OCI-LY7 (cell line): ENCODE data around the gene OR5H15. TPM values are rescaled to one million over a fixed set of nuclear protein-coding genes. Genes with fewer than 3 reads are reported as not detected.
"Not testable (repeated sequence)": the region's sequence is repeated elsewhere in the genome, so short reads cannot be mapped to it uniquely, and the experiment has no call there.

Experiments used
- BruUV-seq: library from RNA; stranded (reverse); fragments of 400-500 nt; replicated peaks from 2 replicates; lab custom pipeline; 2021; lab: Mats Ljungman, UMichigan
- CTCF ChIA-PET: fragments of 300-600 bp; sonication (Branson Sonifier 250); formaldehyde crosslinking; loops from one replicate; lab custom pipeline; 2022; ENCODE audit warnings: antibody characterized with exemption; ENCODE audit not compliant: unreplicated experiment; lab: Charles Lee
- POLR2A ChIA-PET: fragments of 300-600 bp; sonication (Branson Sonifier 250); formaldehyde crosslinking; loops from one replicate; lab custom pipeline; 2022; ENCODE audit warnings: antibody characterized with exemption; lab: Charles Lee
- DNase-seq: peaks from one replicate; pipeline ENCODE4 v3.0.0-alpha.2; 2015; ENCODE audit warnings: low spot score
- H2AFZ ChIP-seq: fragments of 200-600 bp; sonication (generic), shearing (Covaris generic); 2 replicates; pipeline ENCODE4 v1.6.1; 2014; ENCODE audit warnings: mild to moderate bottlenecking, antibody characterized with exemption, low read length, moderate library complexity
- H3K27ac ChIP-seq: fragments of 200-600 bp; sonication (generic); 2 replicates; pipeline ENCODE4 v1.5.1; 2014; ENCODE audit warnings: mixed run types, low read depth, mild to moderate bottlenecking, moderate library complexity, low read length, inconsistent platforms; ENCODE audit not compliant: poor library complexity, severe bottlenecking
- H3K36me3 ChIP-seq: fragments of 200-600 bp; sonication (generic); 2 replicates; pipeline ENCODE4 v1.6.1; 2014; ENCODE audit warnings: mild to moderate bottlenecking, antibody characterized with exemption, low read length, moderate library complexity, mixed read lengths; ENCODE audit not compliant: insufficient read depth
- H3K4me1 ChIP-seq: fragments of 200-600 bp; sonication (generic); 2 replicates; pipeline ENCODE4 v1.5.1; 2014; ENCODE audit warnings: mild to moderate bottlenecking, low read length; ENCODE audit not compliant: insufficient read depth, poor library complexity, severe bottlenecking
- H3K4me2 ChIP-seq: fragments of 200-600 bp; sonication (generic); 2 replicates; pipeline ENCODE4 v1.6.1; 2014; ENCODE audit warnings: mild to moderate bottlenecking, low read length
- H3K4me3 ChIP-seq: fragments of 200-600 bp; sonication (generic); 2 replicates; pipeline ENCODE4 v1.5.1; 2014; ENCODE audit warnings: mild to moderate bottlenecking, low read depth, low read length; ENCODE audit not compliant: poor library complexity, severe bottlenecking
- H3K79me2 ChIP-seq: fragments of 200-600 bp; sonication (generic); 2 replicates; pipeline ENCODE4 v1.6.1; 2016; ENCODE audit warnings: low read depth, mild to moderate bottlenecking, low read length, moderate library complexity, mixed read lengths; ENCODE audit not compliant: insufficient read depth
- H3K9me2 ChIP-seq: fragments of 200-600 bp; sonication (generic); 2 replicates; pipeline ENCODE4 v1.6.1; 2016; ENCODE audit warnings: mild to moderate bottlenecking, low read length, mixed read lengths; ENCODE audit not compliant: insufficient read depth
- H3K9me3 ChIP-seq: fragments of 200-600 bp; sonication (generic); 2 replicates; pipeline ENCODE4 v1.6.1; 2014; ENCODE audit warnings: mild to moderate bottlenecking, mixed run types, low read length, mixed read lengths
- H4K20me1 ChIP-seq: fragments of 200-600 bp; sonication (generic); 2 replicates; pipeline ENCODE4 v1.6.1; 2014; ENCODE audit warnings: mild to moderate bottlenecking, antibody characterized with exemption, low read length, moderate library complexity, mixed read lengths; ENCODE audit not compliant: insufficient read depth
- CTCF ChIP-seq: fragments of 200-600 bp; sonication (generic); conservative IDR thresholded peaks from 2 replicates; pipeline ENCODE4 v1.5.1; 2014; ENCODE audit warnings: mild to moderate bottlenecking, antibody characterized with exemption, low read length, moderate library complexity, mixed read lengths
- EZH2phosphoT487 ChIP-seq: fragments of 200-600 bp; sonication (generic); IDR thresholded peaks from 2 replicates; pipeline ENCODE4 v1.6.1; 2018; ENCODE audit warnings: low read depth, borderline replicate concordance, mild to moderate bottlenecking, mixed run types, antibody characterized with exemption, low read length, moderate library complexity, mixed read lengths
- intact Hi-C: fragments of 100-400 bp; cut with micrococcal nuclease; formaldehyde crosslinking; loops from one replicate; pipeline ENCODE4 v1.10.0; 2022; ENCODE audit not compliant: unreplicated experiment
- total RNA-seq, 2 experiments: library from RNA; depleted of rRNA in 1 of 2; stranded (reverse); fragments of >200 nt in 1 of 2; shearing (Covaris generic) in 1 of 2; gene quantifications; 2 replicates each; pipeline ENCODE4 v1.2.3, GENCODE V29; 2014 to 2022

The OR5H15 gene
- total RNA-seq, 2 experiments from 2014 or later, result not detected

- no peaks in the 10 kb centered on the region for H4K20me1 ChIP-seq
- no peak overlapping the region for H3K27ac ChIP-seq
- TF ChIP-seq CTCF, result no peak
- TF ChIP-seq EZH2phosphoT487, result no peak
- H3K36me3 ChIP-seq, result no peaks in the 10 kb centered on the region
- CTCF ChIA-PET, result no interaction called here
- no peaks in the 10 kb centered on the region for H3K4me1 ChIP-seq
- H3K4me3 ChIP-seq, result no peak overlapping the region
- no peak for DNase-seq
- no peaks in the 10 kb centered on the region for H3K9me2 ChIP-seq
- H3K9me3 ChIP-seq, result no peaks in the 10 kb centered on the region
- H2AFZ ChIP-seq, result no peak overlapping the region
- POLR2A ChIA-PET, result no interaction called here
- no peaks in the 10 kb centered on the region for H3K79me2 ChIP-seq
- BruUV-seq, result no TSS peak
- intact Hi-C loops, result loop anchor here (1.0 kb wide), 1 partner anchor 43 kb away; no protein-coding TSS in a partner anchor
- H3K4me2 ChIP-seq, result no peak overlapping the region
These were observed 26.0 kb upstream of the OR5H15 start for GRCh38 chr3:98140531-98140930.

- H3K36me3 ChIP-seq, result no peaks in the 10 kb centered on the region
- no peaks in the 10 kb centered on the region for H3K9me3 ChIP-seq
- no peaks in the 10 kb centered on the region for H3K4me1 ChIP-seq
- H4K20me1 ChIP-seq, result no peaks in the 10 kb centered on the region
- no TSS peak for BruUV-seq
- no peak within 1 kb of the TSS for H3K27ac ChIP-seq
- no peak for TF ChIP-seq EZH2phosphoT487
- TF ChIP-seq CTCF, result no peak
- no peak within 1 kb of the TSS for H2AFZ ChIP-seq
- POLR2A ChIA-PET, result no interaction called here
- no peak within 1 kb of the TSS for H3K4me2 ChIP-seq
- no peak for DNase-seq
- H3K4me3 ChIP-seq, result no peak within 1 kb of the TSS
- H3K79me2 ChIP-seq, result no peaks in the 10 kb centered on the region
- H3K9me2 ChIP-seq, result no peaks in the 10 kb centered on the region
- intact Hi-C loops, result no loop called here
- CTCF ChIA-PET, result no interaction called here
These were observed 19.3 kb upstream of the OR5H15 start, which contains the start of gene OR5H14 for GRCh38 chr3:98147179-98147578. TSS of gene OR5H14 (plus strand) at chr3:98147479. CDS start at chr3:98149386, 1,907 bp downstream.

GRCh38 chr3:98148751-98149150 lies 17.7 kb upstream of the OR5H15 start:
- TF ChIP-seq EZH2phosphoT487, result no peak
- no peak for TF ChIP-seq CTCF

GRCh38 chr3:98149456-98149855 lies 17.0 kb upstream of the OR5H15 start:
- H3K9me3 ChIP-seq, intact Hi-C loops, H3K4me2 ChIP-seq, POLR2A ChIA-PET, H3K4me1 ChIP-seq, H3K9me2 ChIP-seq, BruUV-seq, H2AFZ ChIP-seq, H3K36me3 ChIP-seq, CTCF ChIA-PET, H3K79me2 ChIP-seq, H4K20me1 ChIP-seq, H3K4me3 ChIP-seq, DNase-seq, H3K27ac ChIP-seq: not testable (repeated sequence)

More at GRCh38 chr3:98148751-98149150, 17.7 kb upstream of the OR5H15 start:
- Histone ChIP-seq H3K4me2 (no peak overlapping the region), H3K4me1 (no peaks in the 10 kb centered on the region), H4K20me1 (no peaks in the 10 kb centered on the region), H2AFZ (no peak overlapping the region), H3K9me2 (no peaks in the 10 kb centered on the region), H3K27ac (no peak overlapping the region), H3K9me3 (no peaks in the 10 kb centered on the region), H3K79me2 (no peaks in the 10 kb centered on the region), H3K4me3 (no peak overlapping the region), H3K36me3 (no peaks in the 10 kb centered on the region)
- intact Hi-C loops, result no loop called here
- DNase-seq, result no peak
- POLR2A ChIA-PET, result no interaction called here
- CTCF ChIA-PET, result no interaction called here
- no TSS peak for BruUV-seq
